ENCODE results near the gene KYAT1.
"Not testable (repeated sequence)": the region's sequence is repeated elsewhere in the genome, so short reads cannot be mapped to it uniquely, and the experiment has no call there.

Gene KYAT1

GRCh38 chr9:128885376-128885775 is 3.6 kb upstream of the KYAT1 start:
- no peak for DNase-seq (ENCODE audit: low read depth, low spot score)

DNA sequence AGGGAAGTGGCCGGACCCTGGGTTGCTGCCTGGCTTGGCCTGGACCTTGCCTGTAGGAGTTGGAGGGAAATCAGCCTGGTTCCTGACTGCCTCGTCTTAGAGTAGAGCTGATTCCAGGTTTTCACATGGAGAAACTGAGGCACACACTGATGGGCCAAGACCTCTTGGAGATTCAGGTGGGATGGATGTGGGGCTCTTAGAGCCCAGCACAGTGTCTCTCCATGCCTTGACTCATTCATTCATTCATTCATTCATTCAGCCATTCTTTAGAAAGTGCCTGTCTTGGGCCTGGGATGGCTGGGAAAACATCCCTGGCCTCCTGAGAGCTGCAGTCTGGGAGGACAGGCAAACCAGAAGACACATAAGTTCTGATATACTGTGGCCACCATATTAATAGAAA is 2.4 kb upstream of the KYAT1 start:
- DNase-seq (ENCODE audit: low read depth, low spot score): no peak

DNA sequence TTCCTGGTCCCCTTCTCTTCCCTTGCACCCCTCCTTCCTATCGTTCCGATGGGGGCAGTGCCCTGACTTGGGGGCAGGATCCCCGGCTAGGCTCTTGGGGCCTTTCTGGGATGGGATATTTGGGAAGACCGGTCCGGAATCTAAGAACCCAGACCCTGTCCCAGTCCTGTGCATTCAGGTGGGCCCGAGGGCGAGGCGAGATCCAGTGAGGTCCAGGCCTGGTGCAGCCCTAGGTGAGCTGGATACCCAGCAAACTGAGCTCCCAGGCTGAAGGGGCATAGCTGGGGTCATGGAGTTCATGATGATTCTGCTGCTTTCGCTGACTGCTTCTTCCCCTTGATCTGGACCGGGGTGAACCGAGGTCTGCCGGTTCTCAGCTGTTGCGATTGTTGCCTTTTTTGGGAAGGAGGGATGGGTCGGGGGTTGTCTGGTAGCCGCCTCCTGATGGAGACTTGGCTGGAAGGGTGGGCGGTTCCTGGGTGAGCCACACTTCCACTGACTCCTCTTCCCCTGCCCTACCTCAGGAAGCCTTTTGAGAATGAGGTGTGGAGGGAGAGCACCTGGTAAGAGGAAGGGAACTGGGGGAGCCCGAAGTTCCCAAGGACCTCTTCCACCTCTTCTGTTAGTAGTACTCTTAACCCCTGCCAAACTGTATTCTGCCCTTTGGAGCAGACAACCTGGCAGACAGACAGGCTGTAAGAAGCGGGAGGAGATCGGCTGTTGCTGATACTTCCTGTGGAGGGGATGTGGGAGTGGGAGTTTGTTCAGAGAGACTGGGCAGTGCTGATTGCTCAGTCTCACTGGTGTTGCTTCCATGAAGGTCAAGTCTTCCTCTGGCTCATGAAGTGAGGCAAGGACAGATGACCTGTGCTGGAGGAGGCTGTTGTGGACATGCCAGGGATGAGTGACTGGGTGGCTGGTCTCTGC is 1.2 kb upstream of the KYAT1 start:
- no peak for DNase-seq (ENCODE audit: low read depth, low spot score)

GRCh38 chr9:128877852-128878251 is 3.9 kb downstream of the KYAT1 start:
- no peak for DNase-seq (ENCODE audit: low read depth, low spot score)

GRCh38 chr9:128870941-128871265 is 10.8 kb downstream of the KYAT1 start:
- DNase-seq (ENCODE audit: low read depth, low spot score): not testable (repeated sequence)

DNA sequence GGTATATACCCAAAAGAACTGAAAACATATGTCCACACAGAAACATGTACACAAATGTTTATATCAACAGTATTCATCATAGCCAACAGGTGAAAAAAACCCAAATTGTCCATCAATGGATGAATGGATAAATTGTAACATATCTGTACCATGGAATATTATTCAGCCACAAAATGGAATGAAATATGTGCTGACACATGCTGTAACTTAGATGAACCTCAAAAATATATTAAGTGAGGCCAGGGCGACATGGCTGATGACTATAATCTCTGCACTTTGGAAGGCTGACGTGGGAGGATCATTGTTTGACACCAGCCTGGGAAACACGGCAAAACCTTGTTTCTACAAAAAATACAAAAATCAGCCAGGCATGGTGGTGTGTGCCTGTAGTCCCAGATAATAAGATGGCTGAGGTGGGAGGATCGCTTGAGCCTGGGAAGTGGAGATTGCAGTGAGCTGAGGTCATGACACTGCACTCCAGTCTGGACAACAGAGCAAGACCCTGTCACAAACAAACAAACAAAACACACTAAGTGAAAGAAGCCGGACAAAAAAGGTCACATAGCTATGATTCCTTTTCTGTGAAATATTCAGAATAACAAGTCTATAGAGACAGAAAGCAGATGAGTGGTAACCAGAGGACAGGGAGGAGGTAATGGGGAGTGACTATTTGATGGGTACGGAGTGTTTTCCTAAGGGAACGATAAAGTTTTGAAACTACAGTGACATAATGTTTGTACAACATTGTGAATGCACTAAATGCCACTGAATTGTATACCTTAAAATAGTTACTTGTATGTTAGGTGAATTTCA is 11.4 kb downstream of the KYAT1 start:
- DNase-seq (ENCODE audit: low read depth, low spot score): no peak

GRCh38 chr9:128863647-128864046 is 18.1 kb downstream of the KYAT1 start:
- DNase-seq (ENCODE audit: low read depth, low spot score): no peak

DNA sequence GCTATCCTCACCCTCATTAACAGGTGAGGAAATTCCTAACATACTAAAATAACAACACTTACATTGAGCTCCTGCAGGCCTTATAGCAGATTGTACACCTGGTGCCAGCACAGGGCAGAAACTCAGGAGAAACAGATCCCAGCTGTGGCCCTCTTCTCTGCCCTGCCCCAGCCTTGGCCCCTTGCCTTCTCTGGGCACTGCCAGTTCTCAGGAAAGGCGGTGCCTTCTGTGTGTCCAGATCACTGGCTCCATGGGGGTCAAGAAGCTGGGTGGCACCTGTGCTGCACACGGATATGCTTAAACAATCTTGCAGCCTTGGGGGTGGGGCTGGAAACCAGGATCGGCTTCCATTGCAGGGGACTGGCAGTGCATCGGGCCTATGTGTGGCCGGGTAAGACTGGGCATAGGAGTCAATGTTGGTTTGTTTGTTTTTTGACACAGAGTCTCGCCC is 19.3 kb downstream of the KYAT1 start:
- no peak for DNase-seq (ENCODE audit: low read depth, low spot score)

- no peak for DNase-seq (ENCODE audit: low read depth, low spot score)
Measured at GRCh38 chr9:128861501-128861900, 20.2 kb downstream of the KYAT1 start.

- no peak for DNase-seq (ENCODE audit: low read depth, low spot score)
Measured at GRCh38 chr9:128860937-128861336, 20.8 kb downstream of the KYAT1 start.

DNA sequence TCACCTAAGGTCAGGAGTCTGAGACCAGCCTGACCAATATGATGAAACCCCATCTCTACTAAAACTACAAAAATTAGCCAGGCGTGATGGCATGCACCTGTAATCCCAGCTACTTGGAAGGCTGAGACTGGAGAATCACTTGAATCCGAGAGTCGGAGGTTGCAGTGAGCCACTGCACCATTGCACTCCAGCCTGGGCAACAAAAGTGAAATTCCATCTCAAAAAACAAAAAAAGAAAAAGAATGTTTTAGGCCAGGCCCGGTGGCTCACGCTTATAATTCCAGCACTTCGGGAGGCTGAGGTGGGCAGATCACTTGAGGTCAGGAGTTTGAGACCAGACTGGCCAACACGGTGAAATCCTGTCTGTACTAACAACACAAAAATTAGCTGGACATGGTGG is 23.3 kb downstream of the KYAT1 start:
- DNase-seq (ENCODE audit: low read depth, low spot score): not testable (repeated sequence)

DNA sequence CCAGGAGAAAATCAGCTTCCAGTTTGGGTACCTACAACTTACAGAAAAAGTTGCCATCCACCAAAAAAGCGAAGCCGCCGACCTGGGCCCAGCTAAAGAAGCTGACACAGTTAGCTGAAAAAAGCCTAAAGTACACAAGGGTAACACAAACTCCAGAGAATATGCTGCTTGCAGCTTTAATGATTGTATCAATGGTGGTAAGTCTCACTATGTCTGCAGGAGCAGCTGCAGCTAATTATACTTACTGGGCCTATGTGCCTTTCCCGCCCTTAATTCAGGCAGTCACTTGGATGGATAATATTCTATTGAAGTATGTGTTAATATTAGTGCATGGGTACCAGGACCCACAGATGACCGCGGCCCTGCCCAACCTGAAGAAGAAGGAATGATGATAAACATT is 27.3 kb downstream of the KYAT1 start:
- not testable (repeated sequence) for DNase-seq (ENCODE audit: low read depth, low spot score)

- DNase-seq (ENCODE audit: low read depth, low spot score): not testable (repeated sequence)
Measured at GRCh38 chr9:128852646-128853045, 29.1 kb downstream of the KYAT1 start.

DNA sequence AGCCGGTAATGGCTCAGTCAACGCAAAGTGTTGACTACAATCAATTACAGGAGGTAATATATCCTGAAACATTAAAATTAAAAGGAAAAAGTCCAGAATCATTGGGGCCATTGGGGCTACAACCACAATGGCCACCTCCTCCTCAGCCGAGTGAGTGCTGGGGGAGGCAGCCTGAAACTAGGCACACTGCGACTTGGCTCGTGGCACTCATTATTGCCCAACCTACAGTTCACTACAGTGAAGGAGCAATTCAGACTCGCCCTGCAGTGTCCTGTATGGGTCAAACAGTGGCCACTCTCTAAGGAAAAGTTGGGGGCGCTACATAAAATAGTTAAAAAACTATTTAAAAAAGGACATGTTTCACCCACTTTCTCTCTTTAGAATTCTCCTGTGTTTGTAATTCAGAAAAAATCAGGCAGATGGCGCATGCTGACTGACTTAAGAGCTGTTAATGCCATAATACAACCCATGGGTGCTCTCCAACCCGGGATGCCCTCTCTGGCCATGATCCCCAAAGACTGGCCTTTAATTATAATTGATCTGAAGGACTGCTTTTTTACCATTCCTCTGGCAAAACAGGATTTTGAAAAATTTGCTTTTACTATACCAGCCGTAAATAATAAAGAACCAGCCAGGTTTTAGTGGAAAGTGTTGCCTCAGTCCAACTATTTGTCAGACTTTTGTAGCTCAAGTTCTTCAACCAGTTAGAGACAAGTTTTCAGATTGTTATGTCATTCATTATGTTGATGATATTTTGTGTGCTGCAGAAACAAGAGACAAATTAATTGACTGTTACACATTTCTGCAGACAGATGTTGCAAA is 29.8 kb downstream of the KYAT1 start:
- not testable (repeated sequence) for DNase-seq (ENCODE audit: low read depth, low spot score)

DNA sequence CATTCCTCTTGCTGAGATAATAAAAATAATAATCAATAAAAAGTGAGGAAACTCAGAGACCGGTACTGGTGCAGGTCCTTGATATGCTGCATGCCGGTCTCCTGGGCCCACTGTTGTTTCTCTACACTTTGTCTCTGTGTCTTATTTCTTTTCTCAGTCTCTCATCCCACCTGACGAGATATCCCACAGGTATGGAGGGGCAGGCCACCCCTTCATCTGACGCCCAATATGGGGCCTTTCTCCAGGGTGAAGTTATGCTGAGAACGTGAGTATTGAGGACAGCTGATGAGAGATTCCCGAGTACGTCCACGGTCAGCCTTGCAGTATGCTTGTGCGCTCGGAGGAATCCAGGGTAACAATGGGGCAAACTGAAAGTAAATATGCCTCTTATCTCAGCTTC is 30.7 kb downstream of the KYAT1 start:
- DNase-seq (ENCODE audit: low read depth, low spot score): not testable (repeated sequence)

DNA sequence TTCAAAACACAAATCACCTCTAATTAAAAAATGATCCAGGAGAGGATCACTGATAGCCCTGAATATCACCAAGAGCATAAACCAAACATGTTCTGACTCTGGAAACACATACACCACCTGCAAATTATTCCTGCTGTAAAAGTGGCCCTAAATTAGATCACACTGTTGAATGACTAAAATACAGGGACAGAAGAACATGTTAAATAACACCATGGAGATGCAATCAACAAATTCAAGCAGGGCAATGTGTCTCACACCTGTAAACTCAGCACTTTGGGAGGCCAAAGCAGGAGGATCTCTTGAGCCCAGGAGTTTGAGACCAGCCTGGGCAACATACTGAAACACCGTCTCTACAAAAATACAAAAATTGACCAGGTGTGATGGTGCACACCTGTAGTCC is 33.9 kb downstream of the KYAT1 start:
- no peak for DNase-seq (ENCODE audit: low read depth, low spot score)

DNA sequence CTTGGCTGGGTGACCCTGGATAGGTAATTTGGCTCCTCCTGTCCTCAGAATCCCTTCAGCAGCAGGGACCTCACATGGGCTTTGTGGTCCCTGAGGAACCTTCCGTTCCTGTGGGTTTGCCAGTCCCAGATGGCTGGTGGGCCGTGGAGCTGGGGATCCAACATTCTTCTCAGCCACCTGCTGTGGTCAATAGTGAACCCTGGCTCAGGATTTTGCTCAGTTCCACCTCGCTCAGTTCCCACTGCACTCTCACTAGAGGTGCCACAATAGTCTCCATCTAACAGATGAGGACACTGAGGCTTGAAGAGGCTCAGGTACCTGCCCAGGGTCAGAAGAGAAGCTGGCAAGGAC is 35.1 kb downstream of the KYAT1 start:
- no peak for DNase-seq (ENCODE audit: low read depth, low spot score)

DNA sequence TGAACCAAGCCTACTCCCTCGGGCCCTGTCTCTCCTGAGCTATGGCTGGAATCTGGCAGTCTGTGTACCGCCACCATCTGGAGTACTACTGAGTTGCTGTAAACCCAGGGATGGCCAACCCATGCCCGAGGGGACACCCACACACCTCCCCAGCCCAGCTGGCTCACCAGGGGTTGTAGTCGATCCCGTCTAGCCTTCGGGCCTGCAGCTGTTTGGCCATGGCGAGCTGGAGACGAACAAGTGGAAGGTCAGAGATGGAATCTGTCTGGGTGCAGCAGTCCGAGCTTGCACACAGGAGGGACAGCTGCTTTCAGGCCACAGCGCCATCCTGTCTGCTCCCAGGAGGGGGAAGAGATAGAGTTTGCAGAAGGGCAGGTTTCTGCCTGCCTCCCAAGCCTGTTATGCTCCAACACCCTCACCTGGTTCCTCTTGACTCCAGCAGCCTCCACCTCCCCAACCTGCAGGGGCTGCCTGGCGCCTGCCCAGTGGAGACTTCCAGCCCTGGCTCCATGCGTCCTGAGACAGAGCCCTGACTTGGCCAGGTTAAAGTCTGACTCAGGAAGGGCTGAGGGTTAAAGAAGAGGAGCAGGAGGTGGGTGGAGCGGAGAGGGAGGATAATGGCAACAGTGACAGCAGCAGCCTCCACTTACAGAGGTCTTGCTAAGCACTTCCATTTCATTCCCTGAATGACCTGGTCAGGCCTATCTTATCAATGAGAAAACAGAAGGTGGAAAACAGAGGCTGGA is 36.4 kb downstream of the KYAT1 start:
- no peak for DNase-seq (ENCODE audit: low read depth, low spot score)

DNA sequence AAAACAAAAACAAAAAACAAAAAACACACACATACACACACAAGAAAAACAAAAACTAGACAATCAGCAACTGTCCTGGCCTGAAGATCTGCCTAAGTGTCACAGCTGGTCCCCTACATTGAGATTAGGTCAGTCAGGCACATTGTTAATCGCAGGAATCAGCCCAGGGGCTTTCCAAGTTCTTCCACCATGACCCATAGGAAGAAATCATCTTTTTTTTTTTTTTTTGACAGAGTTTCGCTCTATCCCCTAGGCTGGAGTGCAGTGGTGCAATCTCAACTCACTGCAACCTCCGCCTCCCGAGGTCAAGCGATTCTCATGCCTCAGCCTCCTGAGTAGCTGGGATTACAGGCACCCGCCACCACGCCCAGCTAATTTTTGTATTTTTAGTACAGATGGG is 38.6 kb downstream of the KYAT1 start:
- not testable (repeated sequence) for DNase-seq (ENCODE audit: low read depth, low spot score)

DNA sequence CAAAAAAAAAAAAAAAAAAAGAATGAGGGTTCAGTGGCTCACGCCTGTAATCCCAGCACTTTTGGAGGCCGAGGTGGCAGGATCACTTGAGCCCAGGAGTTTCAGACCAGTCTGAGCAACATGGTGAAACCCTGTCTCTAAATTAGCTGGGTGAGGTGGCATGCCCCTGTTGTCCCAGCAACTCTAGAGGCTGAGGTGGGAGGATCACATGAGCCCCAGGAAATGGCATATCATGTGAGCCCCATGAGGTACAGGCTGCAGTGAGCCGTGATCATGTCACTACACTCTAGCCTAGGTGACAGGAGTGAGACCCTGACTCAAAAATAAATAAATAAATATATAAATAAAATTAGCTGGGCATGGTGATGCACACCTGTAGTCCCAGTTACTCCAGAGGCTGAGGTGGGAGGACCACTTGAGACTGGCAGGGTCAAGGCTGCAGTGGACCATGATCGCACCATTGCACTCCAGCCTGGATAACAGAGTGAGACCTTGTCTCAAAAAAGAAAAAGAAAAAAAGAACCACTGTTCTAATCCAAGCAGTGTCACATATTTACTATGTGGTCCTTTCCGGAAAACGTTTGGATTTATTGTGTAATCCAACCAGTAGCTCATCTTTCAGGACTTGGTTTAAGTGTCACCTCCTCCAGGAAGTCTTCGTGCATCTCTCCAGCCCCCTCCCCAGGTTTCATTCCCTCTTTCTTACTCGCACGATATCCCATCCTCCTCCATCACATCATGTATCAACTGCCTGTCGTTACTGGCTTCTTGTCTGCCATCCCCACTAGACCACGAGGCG is 39.9 kb downstream of the KYAT1 start:
- DNase-seq (ENCODE audit: low read depth, low spot score): no peak
